Neural cell (in vitro differentiated cells): ENCODE data around the gene SIT1. TPM values are rescaled to one million over a fixed set of nuclear protein-coding genes. Genes with fewer than 3 reads are reported as not detected.
A peak's percentile ranks its signal among the peaks of the same experiment; 100 is the strongest.

Source experiments
- H2AFZ ChIP-seq: fragments of 200-600, 300-800 bp; sonication (generic), shearing (Covaris generic); 2 replicates; pipeline ENCODE4 v1.6.0; 2014; ENCODE audit warnings: low read depth, mild to moderate bottlenecking, antibody characterized with exemption, low read length, moderate library complexity
- H3F3A ChIP-seq: fragments of 200-600 bp; shearing (Covaris generic); 2 replicates; pipeline ENCODE4 v1.6.1; 2016; ENCODE audit warnings: mild to moderate bottlenecking, moderate library complexity, mixed read lengths, antibody characterized with exemption, low read length; ENCODE audit not compliant: insufficient read depth, poor library complexity, severe bottlenecking
- H3K27ac ChIP-seq: fragments of 200-600, 300-800 bp; sonication (generic), shearing (Covaris generic); 2 replicates; pipeline ENCODE4 v1.5.1; 2014; ENCODE audit warnings: mild to moderate bottlenecking, low read length, moderate library complexity
- H3K27me3 ChIP-seq: fragments of 300-800, 200-600 bp; sonication (generic), shearing (Covaris generic); 2 replicates; pipeline ENCODE4 v1.6.0; 2014; ENCODE audit warnings: mild to moderate bottlenecking, low read depth, low read length, moderate library complexity; ENCODE audit not compliant: insufficient read depth
- H3K36me3 ChIP-seq: fragments of 300-800, 200-600 bp; sonication (generic), shearing (Covaris generic); 2 replicates; pipeline ENCODE4 v1.5.1; 2014; ENCODE audit warnings: mild to moderate bottlenecking, antibody characterized with exemption, low read length, moderate library complexity; ENCODE audit not compliant: insufficient read depth
- H3K4me2 ChIP-seq: fragments of 300-800, 200-600 bp; sonication (generic), shearing (Covaris generic); 2 replicates; pipeline ENCODE4 v1.6.0; 2014; ENCODE audit warnings: mild to moderate bottlenecking, low read length
- H3K4me3 ChIP-seq: fragments of 300-800, 200-600 bp; sonication (generic), shearing (Covaris generic); 2 replicates; pipeline ENCODE4 v1.5.1; 2014; ENCODE audit warnings: mild to moderate bottlenecking, low read length, moderate library complexity
- H3K79me2 ChIP-seq: fragments of 200-600 bp; shearing (Covaris generic); replicated peaks from 2 replicates; pipeline ENCODE4 v1.6.0; 2014; ENCODE audit warnings: mild to moderate bottlenecking, low read length, moderate library complexity; ENCODE audit not compliant: insufficient read depth
- H3K9ac ChIP-seq: fragments of 300-800, 200-600 bp; sonication (generic), shearing (Covaris generic); 2 replicates; pipeline ENCODE4 v1.6.1; 2016; ENCODE audit warnings: mild to moderate bottlenecking, low read length, mixed read lengths
- H3K9me2 ChIP-seq: fragments of 200-600 bp; shearing (Covaris generic); 2 replicates; pipeline ENCODE4 v1.6.1; 2016; ENCODE audit warnings: mild to moderate bottlenecking, low read length, mixed read lengths; ENCODE audit not compliant: insufficient read depth
- H3K9me3 ChIP-seq: fragments of 200-600, 300-800 bp; sonication (generic), shearing (Covaris generic); 2 replicates; pipeline ENCODE4 v1.6.1; 2016; ENCODE audit warnings: mild to moderate bottlenecking, mixed run types, low read length, moderate library complexity, mixed read lengths
- H4K20me1 ChIP-seq: fragments of 200-600 bp; shearing (Covaris generic); 2 replicates; pipeline ENCODE4 v1.6.1; 2016; ENCODE audit warnings: mild to moderate bottlenecking, mixed run types; ENCODE audit not compliant: insufficient read depth
- CTCF ChIP-seq: fragments of 450-650 bp; IDR thresholded peaks from 2 replicates; pipeline ENCODE4 v1.5.1; 2014; ENCODE audit warnings: antibody characterized with exemption, mild to moderate bottlenecking, moderate library complexity; ENCODE audit not compliant: poor library complexity, severe bottlenecking
- EP300 ChIP-seq: fragments of 450-650 bp; conservative IDR thresholded peaks from 2 replicates; pipeline ENCODE4 v1.6.1; 2014; ENCODE audit warnings: antibody characterized with exemption, mild to moderate bottlenecking, moderate library complexity; ENCODE audit not compliant: poor library complexity, severe bottlenecking
- EZH2 ChIP-seq: fragments of 200-600, 300-800 bp; shearing (Covaris generic), sonication (generic); IDR thresholded peaks from 2 replicates; pipeline ENCODE4 v1.6.1; 2014; ENCODE audit warnings: antibody characterized with exemption, low read length, borderline replicate concordance, mild to moderate bottlenecking; ENCODE audit not compliant: insufficient read depth, poor library complexity, severe bottlenecking
- MXI1 ChIP-seq: fragments of 450-650 bp; conservative IDR thresholded peaks from 2 replicates; pipeline ENCODE4 v1.6.1; 2014; ENCODE audit warnings: antibody characterized with exemption, mild to moderate bottlenecking; ENCODE audit not compliant: poor library complexity, severe bottlenecking
- POLR2AphosphoS5 ChIP-seq: IDR thresholded peaks from 2 replicates; pipeline ENCODE4 v1.6.1; 2012
- RAD21 ChIP-seq: fragments of 450-650 bp; conservative IDR thresholded peaks from 2 replicates; pipeline ENCODE4 v1.6.1; 2014; ENCODE audit warnings: antibody characterized with exemption, mild to moderate bottlenecking, moderate library complexity
- REST ChIP-seq: IDR thresholded peaks from 2 replicates; pipeline ENCODE4 v1.6.1; 2012; ENCODE audit warnings: borderline replicate concordance
- SMC3 ChIP-seq: fragments of 450-650 bp; conservative IDR thresholded peaks from 2 replicates; pipeline ENCODE4 v1.6.1; 2014; ENCODE audit warnings: antibody characterized with exemption, mild to moderate bottlenecking, moderate library complexity; ENCODE audit not compliant: poor library complexity
- TAF1 ChIP-seq: IDR thresholded peaks from 2 replicates; pipeline ENCODE4 v1.6.1; 2012; ENCODE audit warnings: low read depth
- polyA plus RNA-seq: library from polyadenylated mRNA; depleted of rRNA; stranded (reverse); fragments of >200 nt; gene quantifications from 2 replicates; pipeline ENCODE4 v1.2.3, GENCODE V29; 2014

Gene SIT1
- polyA plus RNA-seq, 1 donor from 2014 or later, result not detected

- H3K4me2 ChIP-seq, result no peak overlapping the region
- no peak overlapping the region for H3K9ac ChIP-seq
- H4K20me1 ChIP-seq, result no peaks in the 10 kb centered on the region
- H3K27ac ChIP-seq, result no peak overlapping the region
- no peak overlapping the region for H3K4me3 ChIP-seq
- no peaks in the 10 kb centered on the region for H3K27me3 ChIP-seq
- H2AFZ ChIP-seq, result no peak overlapping the region
- H3F3A ChIP-seq, result no peaks in the 10 kb centered on the region
- no peaks in the 10 kb centered on the region for H3K9me2 ChIP-seq
- TF ChIP-seq EZH2 (no peak), REST (no peak), SMC3 (no peak), MXI1 (no peak), TAF1 (no peak), POLR2AphosphoS5 (no peak), EP300 (no peak), CTCF (no peak), RAD21 (no peak)
- no peaks in the 10 kb centered on the region for H3K79me2 ChIP-seq
- no peaks in the 10 kb centered on the region for H3K36me3 ChIP-seq
- no peaks in the 10 kb centered on the region for H3K9me3 ChIP-seq
These were observed 1.0 kb downstream of the SIT1 start for GRCh38 chr9:35649431-35650340.

- peak overlapping the region; percentile 74 for H3K9ac ChIP-seq
- no peaks in the 10 kb centered on the region for H3K9me3 ChIP-seq
- peak overlapping the region; percentile 75 for H3K4me3 ChIP-seq
- H3K27me3 ChIP-seq, result no peaks in the 10 kb centered on the region
- peak; percentile 58 for TF ChIP-seq MXI1
- peak; percentile 93 for TF ChIP-seq POLR2AphosphoS5
- peak; percentile 99 for TF ChIP-seq CTCF
- TF ChIP-seq REST, result peak; percentile 56
- peak; percentile 76 for TF ChIP-seq SMC3
- TF ChIP-seq EP300, result peak; percentile 16
- peak; percentile 79 for TF ChIP-seq RAD21
- TF ChIP-seq EZH2, result no peak
- TF ChIP-seq TAF1, result peak; percentile 79
- H3K27ac ChIP-seq, result peak overlapping the region; percentile 51
- no peaks in the 10 kb centered on the region for H4K20me1 ChIP-seq
- H3K9me2 ChIP-seq, result no peaks in the 10 kb centered on the region
- no peaks in the 10 kb centered on the region for H3F3A ChIP-seq
- no peaks in the 10 kb centered on the region for H3K79me2 ChIP-seq
- H2AFZ ChIP-seq, result peak overlapping the region; percentile 85
- H3K36me3 ChIP-seq, result no peaks in the 10 kb centered on the region
- H3K4me2 ChIP-seq, result peak overlapping the region; percentile 76
These were observed 4.0 kb downstream of the SIT1 start for GRCh38 chr9:35646533-35647265.
